ENCODE results near the gene HOXA7. TPM values are rescaled to one million over a fixed set of nuclear protein-coding genes. Genes with fewer than 3 reads are reported as not detected.

The HOXA7 gene
- total and polyA plus RNA-seq, 2 experiments from 2014 or later: 0.24 TPM; not detected in 1

DNA sequence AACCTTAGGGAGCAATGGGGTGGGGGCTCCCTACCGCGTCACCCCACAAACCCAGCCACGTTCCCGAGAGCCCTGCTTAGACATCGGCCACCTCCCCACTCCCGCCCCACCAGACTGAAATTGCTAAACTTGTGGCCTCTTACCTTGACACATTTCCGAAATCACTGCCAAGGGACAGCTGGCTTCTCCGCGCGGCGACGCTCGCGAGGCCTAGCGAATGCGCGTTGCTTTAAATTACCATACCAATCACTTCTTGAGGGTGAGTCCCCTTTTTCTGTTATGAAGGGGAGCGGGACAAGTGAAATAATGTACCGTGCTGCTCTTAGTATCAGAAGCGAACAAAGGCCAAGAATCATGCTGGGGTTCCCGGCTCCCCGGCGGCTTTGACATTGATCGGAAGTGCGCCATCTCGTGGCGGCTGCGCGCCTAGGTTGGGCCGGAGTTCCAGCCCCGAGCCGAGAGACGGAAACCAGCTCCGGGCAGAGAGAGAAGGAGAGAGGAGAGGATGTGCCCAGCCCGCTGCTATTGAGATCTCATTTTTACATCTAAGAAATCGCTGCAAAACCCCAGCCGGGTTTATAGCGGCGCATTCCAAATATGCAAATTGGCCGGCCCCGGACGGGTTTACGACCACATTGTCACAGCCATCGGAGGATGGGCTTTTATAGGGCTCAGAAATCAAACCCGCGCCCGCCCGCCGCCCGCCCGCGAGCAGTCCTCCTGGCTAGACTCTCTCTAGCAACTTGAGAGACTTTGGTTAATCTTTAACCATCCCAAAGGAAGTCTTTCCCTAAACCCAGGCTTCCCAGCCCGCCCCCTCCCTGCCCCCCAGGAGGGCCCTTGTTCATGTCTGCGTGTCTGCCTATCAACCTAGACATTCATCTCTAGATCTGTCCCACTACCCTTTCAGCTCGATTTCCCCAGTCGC lies 23.3 kb upstream of the HOXA7 start:
- Histone ChIP-seq H3K36me3 (ENCODE audit: insufficient read depth) (no peaks in the 10 kb centered on the region), H3K4me1 (ENCODE audit: insufficient read depth) (peaks cover 40% of the 10 kb centered on the region), H4K20me1 (replicated peaks; ENCODE audit: insufficient read depth) (peaks cover 66% of the 10 kb centered on the region), H3K4me2 (peak overlapping the region; percentile 62), H3F3A (replicated peaks; ENCODE audit: low read depth) (peaks cover 39% of the 10 kb centered on the region), H3K9me2 (ENCODE audit: insufficient read depth) (no peaks in the 10 kb centered on the region), H3K27ac (ENCODE audit: low read depth) (no peak overlapping the region), H3K79me2 (replicated peaks; ENCODE audit: insufficient read depth) (no peaks in the 10 kb centered on the region), H3K4me3 (peak overlapping the region; percentile 36), H3K27me3 (ENCODE audit: insufficient read depth) (peaks cover 100% of the 10 kb centered on the region), H2AFZ (no peak overlapping the region)
- ATAC-seq (peak; percentile 58), DNase-seq (ENCODE audit: low spot score) (peak; percentile 89)
- no peaks in the 10 kb centered on the region for H3K36me3 Mint-ChIP-seq (ENCODE audit: low read depth)
- TF ChIP-seq EZH2 (IDR thresholded peaks at IDR 0.05; ENCODE audit: low read depth, unreplicated experiment) (peak; percentile 89), NANOG (IDR thresholded peaks at IDR 0.05; ENCODE audit: borderline replicate concordance) (no peak)
- TF ChIP-seq, protein P1, sequence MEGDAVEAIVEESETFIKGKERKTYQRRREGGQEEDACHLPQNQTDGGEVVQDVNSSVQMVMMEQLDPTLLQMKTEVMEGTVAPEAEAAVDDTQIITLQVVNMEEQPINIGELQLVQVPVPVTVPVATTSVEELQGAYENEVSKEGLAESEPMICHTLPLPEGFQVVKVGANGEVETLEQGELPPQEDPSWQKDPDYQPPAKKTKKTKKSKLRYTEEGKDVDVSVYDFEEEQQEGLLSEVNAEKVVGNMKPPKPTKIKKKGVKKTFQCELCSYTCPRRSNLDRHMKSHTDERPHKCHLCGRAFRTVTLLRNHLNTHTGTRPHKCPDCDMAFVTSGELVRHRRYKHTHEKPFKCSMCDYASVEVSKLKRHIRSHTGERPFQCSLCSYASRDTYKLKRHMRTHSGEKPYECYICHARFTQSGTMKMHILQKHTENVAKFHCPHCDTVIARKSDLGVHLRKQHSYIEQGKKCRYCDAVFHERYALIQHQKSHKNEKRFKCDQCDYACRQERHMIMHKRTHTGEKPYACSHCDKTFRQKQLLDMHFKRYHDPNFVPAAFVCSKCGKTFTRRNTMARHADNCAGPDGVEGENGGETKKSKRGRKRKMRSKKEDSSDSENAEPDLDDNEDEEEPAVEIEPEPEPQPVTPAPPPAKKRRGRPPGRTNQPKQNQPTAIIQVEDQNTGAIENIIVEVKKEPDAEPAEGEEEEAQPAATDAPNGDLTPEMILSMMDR (conservative IDR thresholded peaks at IDR 0.05; ENCODE audit: low read depth in 2 of 2): peak; percentile 79 to 93
- peaks cover 7% of the 10 kb centered on the region; the same call in 1 of the 3 replicates for H3K9me3 Mint-ChIP-seq
- H3K27ac Mint-ChIP-seq: no peak overlapping the region
- peaks cover 100% of the 10 kb centered on the region for H3K27me3 Mint-ChIP-seq (ENCODE audit: insufficient read depth, low read depth, poor library complexity)
- H3K4me1 Mint-ChIP-seq: peaks cover 24% of the 10 kb centered on the region
- H3K4me3 Mint-ChIP-seq: peak overlapping the region; percentile 24

DNA sequence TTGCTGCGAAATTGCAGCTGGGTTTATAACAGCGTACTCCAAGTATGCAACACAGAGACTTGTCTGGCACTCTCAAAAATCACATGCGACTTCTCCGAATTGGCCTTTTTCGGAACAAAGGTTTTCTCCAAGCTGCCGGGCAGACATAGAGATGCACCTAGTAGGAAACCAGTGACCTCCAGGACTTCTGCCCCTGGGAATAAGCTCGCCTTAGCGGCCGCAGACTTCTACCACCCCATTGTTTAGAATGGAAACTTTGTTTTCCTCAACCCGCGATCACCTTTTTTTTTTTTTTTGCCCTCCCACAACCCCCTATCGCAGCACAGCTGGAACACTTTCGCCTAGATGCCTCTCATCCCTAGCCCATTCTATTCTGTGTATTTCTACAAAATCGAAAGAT lies 22.6 kb upstream of the HOXA7 start:
- peak overlapping the region; percentile 36 for H3K4me3 ChIP-seq
- peak overlapping the region; percentile 62 for H3K4me2 ChIP-seq
- H3K9me2 ChIP-seq (ENCODE audit: insufficient read depth): no peaks in the 10 kb centered on the region
- no peak overlapping the region for H3K27ac Mint-ChIP-seq
- no peak overlapping the region for H3K27ac ChIP-seq (ENCODE audit: low read depth)
- no peaks in the 10 kb centered on the region for H3K36me3 ChIP-seq (ENCODE audit: insufficient read depth)
- H3K27me3 Mint-ChIP-seq (ENCODE audit: insufficient read depth, low read depth, poor library complexity): peaks cover 100% of the 10 kb centered on the region
- no peak overlapping the region for H2AFZ ChIP-seq
- H3K36me3 Mint-ChIP-seq (ENCODE audit: low read depth): no peaks in the 10 kb centered on the region
- no peaks in the 10 kb centered on the region for H3K79me2 ChIP-seq (replicated peaks; ENCODE audit: insufficient read depth)
- no peak overlapping the region for H3K4me3 Mint-ChIP-seq
- no peak for ATAC-seq
- H4K20me1 ChIP-seq (replicated peaks; ENCODE audit: insufficient read depth): peaks cover 66% of the 10 kb centered on the region
- peaks cover 7% of the 10 kb centered on the region; the same call in 1 of the 3 replicates for H3K9me3 Mint-ChIP-seq
- peaks cover 22% of the 10 kb centered on the region for H3K4me1 Mint-ChIP-seq
- H3K27me3 ChIP-seq (ENCODE audit: insufficient read depth): peaks cover 100% of the 10 kb centered on the region
- H3K4me1 ChIP-seq (ENCODE audit: insufficient read depth): peaks cover 43% of the 10 kb centered on the region
- no peak for DNase-seq (ENCODE audit: low spot score)
- H3F3A ChIP-seq (replicated peaks; ENCODE audit: low read depth): peaks cover 44% of the 10 kb centered on the region
- peak; percentile 52 for TF ChIP-seq EZH2phosphoT487 (IDR thresholded peaks at IDR 0.05; ENCODE audit: unreplicated experiment)
- TF ChIP-seq EZH2 (IDR thresholded peaks at IDR 0.05; ENCODE audit: low read depth, unreplicated experiment): peak; percentile 88
- no peak for TF ChIP-seq NANOG (IDR thresholded peaks at IDR 0.05; ENCODE audit: borderline replicate concordance)

DNA sequence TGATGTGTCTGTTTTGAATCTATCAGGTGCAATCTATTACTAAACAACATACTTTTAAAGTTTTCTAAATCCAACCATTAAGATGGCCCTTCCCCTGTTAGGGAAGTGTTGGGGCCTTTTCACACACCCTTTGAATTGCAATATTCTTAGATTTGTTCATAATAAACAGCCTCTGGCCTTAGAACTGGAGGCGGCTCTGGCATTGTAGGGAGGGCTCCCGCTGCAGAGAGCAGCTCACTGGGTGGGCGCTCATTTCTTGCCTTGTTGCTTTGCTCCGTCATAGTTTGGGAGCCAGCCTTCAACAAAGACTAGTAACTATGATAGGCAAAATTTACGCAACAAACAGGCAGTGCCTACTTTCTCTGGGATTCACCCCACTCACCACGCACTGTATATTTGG lies 21.9 kb upstream of the HOXA7 start:
- peak; percentile 20 for TF ChIP-seq EZH2 (IDR thresholded peaks at IDR 0.05; ENCODE audit: low read depth, unreplicated experiment)
- TF ChIP-seq, protein P2, sequence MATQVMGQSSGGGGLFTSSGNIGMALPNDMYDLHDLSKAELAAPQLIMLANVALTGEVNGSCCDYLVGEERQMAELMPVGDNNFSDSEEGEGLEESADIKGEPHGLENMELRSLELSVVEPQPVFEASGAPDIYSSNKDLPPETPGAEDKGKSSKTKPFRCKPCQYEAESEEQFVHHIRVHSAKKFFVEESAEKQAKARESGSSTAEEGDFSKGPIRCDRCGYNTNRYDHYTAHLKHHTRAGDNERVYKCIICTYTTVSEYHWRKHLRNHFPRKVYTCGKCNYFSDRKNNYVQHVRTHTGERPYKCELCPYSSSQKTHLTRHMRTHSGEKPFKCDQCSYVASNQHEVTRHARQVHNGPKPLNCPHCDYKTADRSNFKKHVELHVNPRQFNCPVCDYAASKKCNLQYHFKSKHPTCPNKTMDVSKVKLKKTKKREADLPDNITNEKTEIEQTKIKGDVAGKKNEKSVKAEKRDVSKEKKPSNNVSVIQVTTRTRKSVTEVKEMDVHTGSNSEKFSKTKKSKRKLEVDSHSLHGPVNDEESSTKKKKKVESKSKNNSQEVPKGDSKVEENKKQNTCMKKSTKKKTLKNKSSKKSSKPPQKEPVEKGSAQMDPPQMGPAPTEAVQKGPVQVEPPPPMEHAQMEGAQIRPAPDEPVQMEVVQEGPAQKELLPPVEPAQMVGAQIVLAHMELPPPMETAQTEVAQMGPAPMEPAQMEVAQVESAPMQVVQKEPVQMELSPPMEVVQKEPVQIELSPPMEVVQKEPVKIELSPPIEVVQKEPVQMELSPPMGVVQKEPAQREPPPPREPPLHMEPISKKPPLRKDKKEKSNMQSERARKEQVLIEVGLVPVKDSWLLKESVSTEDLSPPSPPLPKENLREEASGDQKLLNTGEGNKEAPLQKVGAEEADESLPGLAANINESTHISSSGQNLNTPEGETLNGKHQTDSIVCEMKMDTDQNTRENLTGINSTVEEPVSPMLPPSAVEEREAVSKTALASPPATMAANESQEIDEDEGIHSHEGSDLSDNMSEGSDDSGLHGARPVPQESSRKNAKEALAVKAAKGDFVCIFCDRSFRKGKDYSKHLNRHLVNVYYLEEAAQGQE (IDR thresholded peaks at IDR 0.05; ENCODE audit: unreplicated experiment): no peak
- H3K27me3 ChIP-seq (ENCODE audit: insufficient read depth): peaks cover 100% of the 10 kb centered on the region
- no peaks in the 10 kb centered on the region for H3K36me3 Mint-ChIP-seq (ENCODE audit: low read depth)
- peaks cover 36% of the 10 kb centered on the region for H3K4me1 ChIP-seq (ENCODE audit: insufficient read depth)
- no peak overlapping the region for H3K27ac ChIP-seq (ENCODE audit: low read depth)
- H3K36me3 ChIP-seq (ENCODE audit: insufficient read depth): no peaks in the 10 kb centered on the region
- H3K9me2 ChIP-seq (ENCODE audit: insufficient read depth): no peaks in the 10 kb centered on the region
- H3F3A ChIP-seq (replicated peaks; ENCODE audit: low read depth): peaks cover 39% of the 10 kb centered on the region
- H3K4me3 ChIP-seq: no peak overlapping the region
- H3K4me3 Mint-ChIP-seq: no peak overlapping the region
- H3K79me2 ChIP-seq (replicated peaks; ENCODE audit: insufficient read depth): no peaks in the 10 kb centered on the region
- H3K27ac Mint-ChIP-seq: no peak overlapping the region
- H2AFZ ChIP-seq: no peak overlapping the region
- peaks cover 96% of the 10 kb centered on the region for H3K27me3 Mint-ChIP-seq (ENCODE audit: insufficient read depth, low read depth, poor library complexity)
- peaks cover 22% of the 10 kb centered on the region for H3K4me1 Mint-ChIP-seq
- no peak overlapping the region for H3K4me2 ChIP-seq
- ATAC-seq (no peak), DNase-seq (ENCODE audit: low spot score) (no peak)
- peaks cover 63% of the 10 kb centered on the region for H4K20me1 ChIP-seq (replicated peaks; ENCODE audit: insufficient read depth)
- H3K9me3 Mint-ChIP-seq: peaks cover 7% of the 10 kb centered on the region; the same call in 1 of the 3 replicates

Data from GM23338 (cell line).